WTC11 (cell line): ENCODE data around the gene C10orf90. TPM values are rescaled to one million over a fixed set of nuclear protein-coding genes. Genes with fewer than 3 reads are reported as not detected.

ENCODE experiments used
- ATAC-seq: fragments of 200-7000 bp; cut with Tn5 transposase; 2 replicates; pipeline ENCODE4 v1.10.0; 2021; ENCODE audit warnings: mild to moderate bottlenecking, moderate library complexity
- CTCF ChIA-PET: fragments of 300-600 bp; sonication (Branson Sonifier 250); formaldehyde crosslinking; loops from one replicate; lab custom pipeline; 2021; ENCODE audit warnings: antibody characterized with exemption; lab: Charles Lee
- POLR2A ChIA-PET: fragments of 350-600 bp; sonication (Branson Sonifier 250); formaldehyde crosslinking; loops from one replicate; lab custom pipeline; 2021; ENCODE audit warnings: antibody characterized with exemption; lab: Charles Lee
- DNase-seq: peaks from one replicate; pipeline ENCODE4 v3.0.0; 2021; ENCODE audit warnings: low spot score
- H3K27ac Mint-ChIP-seq: 2 replicates; pipeline ENCODE4 v1.8.0; 2021; ENCODE audit warnings: mixed read lengths
- H3K27me3 Mint-ChIP-seq: 2 replicates; pipeline ENCODE4 v1.8.0; 2021; ENCODE audit warnings: low read depth, mild to moderate bottlenecking, moderate library complexity, mixed read lengths
- H3K36me3 Mint-ChIP-seq: 2 replicates; pipeline ENCODE4 v1.8.0; 2021; ENCODE audit warnings: mixed read lengths
- H3K4me1 Mint-ChIP-seq: 2 replicates; pipeline ENCODE4 v1.8.0; 2022; ENCODE audit warnings: mixed read lengths
- H3K4me3 Mint-ChIP-seq: 2 replicates; pipeline ENCODE4 v1.8.0; 2021; ENCODE audit warnings: mild to moderate bottlenecking, moderate library complexity, mixed read lengths
- H3K9me3 Mint-ChIP-seq: 2 replicates; pipeline ENCODE4 v1.8.0; 2021; ENCODE audit warnings: mixed read lengths
- AR ChIP-seq: fragments of 250-450 bp; sonication (Bioruptor Pico); IDR thresholded peaks from 2 replicates; pipeline ENCODE4 v1.9.0; 2021; ENCODE audit warnings: mild to moderate bottlenecking
- ATF1 ChIP-seq: sonication (generic); formaldehyde crosslinking; IDR thresholded peaks from 2 replicates; pipeline ENCODE4 v1.8.1; 2023; ENCODE audit warnings: mild to moderate bottlenecking, moderate library complexity, missing genetic modification reagents
- CREB1 ChIP-seq: sonication (generic); formaldehyde crosslinking; IDR thresholded peaks from 2 replicates; pipeline ENCODE4 v1.8.0; 2023; ENCODE audit warnings: mild to moderate bottlenecking, missing genetic modification reagents
- CREM ChIP-seq: sonication (generic); formaldehyde crosslinking; IDR thresholded peaks from 2 replicates; pipeline ENCODE4 v1.8.1; 2022; ENCODE audit warnings: mild to moderate bottlenecking, missing genetic modification reagents, moderate library complexity
- E2F1 ChIP-seq: sonication (generic); formaldehyde crosslinking; IDR thresholded peaks from 2 replicates; pipeline ENCODE4 v1.8.0; 2022; ENCODE audit warnings: mild to moderate bottlenecking, missing genetic modification reagents
- ERG ChIP-seq: fragments of 250-450 bp; sonication (Bioruptor Pico); IDR thresholded peaks from 2 replicates; pipeline ENCODE4 v1.8.0; 2021; ENCODE audit warnings: mild to moderate bottlenecking
- MLX ChIP-seq: sonication (generic); formaldehyde crosslinking; IDR thresholded peaks from 2 replicates; pipeline ENCODE4 v1.8.1; 2023; ENCODE audit warnings: mild to moderate bottlenecking, missing genetic modification reagents, moderate library complexity
- NFYB ChIP-seq: sonication (generic); formaldehyde crosslinking; conservative IDR thresholded peaks from 2 replicates; pipeline ENCODE4 v1.8.0; 2022; ENCODE audit warnings: low read depth, missing genetic modification reagents
- NR2C2 ChIP-seq: sonication (generic); formaldehyde crosslinking; IDR thresholded peaks from 2 replicates; pipeline ENCODE4 v1.8.0; 2022; ENCODE audit warnings: mild to moderate bottlenecking, missing genetic modification reagents
- PRDM15 ChIP-seq: sonication (generic); formaldehyde crosslinking; IDR thresholded peaks from 2 replicates; pipeline ENCODE4 v1.8.0; 2022; ENCODE audit warnings: missing genetic modification reagents
- PREB ChIP-seq: sonication (generic); formaldehyde crosslinking; IDR thresholded peaks from 2 replicates; pipeline ENCODE4 v1.8.1; 2022; ENCODE audit warnings: mild to moderate bottlenecking, missing genetic modification reagents, moderate library complexity, borderline replicate concordance
- SMAD4 ChIP-seq: sonication (generic); formaldehyde crosslinking; IDR thresholded peaks from 2 replicates; pipeline ENCODE4 v1.8.0; 2022; ENCODE audit warnings: mild to moderate bottlenecking, missing genetic modification reagents
- SP1 ChIP-seq: sonication (generic); formaldehyde crosslinking; conservative IDR thresholded peaks from 2 replicates; pipeline ENCODE4 v1.8.1; 2022; ENCODE audit warnings: missing genetic modification reagents
- TEAD4 ChIP-seq: sonication (generic); formaldehyde crosslinking; IDR thresholded peaks from 2 replicates; pipeline ENCODE4 v1.8.0; 2022; ENCODE audit warnings: mild to moderate bottlenecking, missing genetic modification reagents
- ZMAT4 ChIP-seq: fragments of 250-450 bp; sonication (Bioruptor Pico); IDR thresholded peaks from 2 replicates; pipeline ENCODE4 v1.9.0; 2021; ENCODE audit warnings: mild to moderate bottlenecking
- ZNF219 ChIP-seq: sonication (generic); formaldehyde crosslinking; IDR thresholded peaks from 2 replicates; pipeline ENCODE4 v1.8.0; 2023; ENCODE audit warnings: missing genetic modification reagents, mild to moderate bottlenecking, borderline replicate concordance
- ZNF232 ChIP-seq: sonication (generic); formaldehyde crosslinking; IDR thresholded peaks from 2 replicates; pipeline ENCODE4 v1.8.0; 2022; ENCODE audit warnings: mild to moderate bottlenecking, missing genetic modification reagents
- ZNF263 ChIP-seq: sonication (generic); formaldehyde crosslinking; IDR thresholded peaks from 2 replicates; pipeline ENCODE4 v1.8.1; 2022; ENCODE audit warnings: low read depth, mild to moderate bottlenecking, moderate library complexity, missing genetic modification reagents
- ZNF416 ChIP-seq: fragments of 250-450 bp; sonication (Bioruptor Pico); IDR thresholded peaks from 2 replicates; pipeline ENCODE4 v1.9.0; 2021; ENCODE audit warnings: mild to moderate bottlenecking, inconsistent platforms
- ZNF671 ChIP-seq: fragments of 250-450 bp; sonication (Bioruptor Pico); IDR thresholded peaks from 2 replicates; pipeline ENCODE4 v1.8.0; 2021; ENCODE audit warnings: mild to moderate bottlenecking
- ZSCAN18 ChIP-seq: fragments of 250-450 bp; sonication (Bioruptor Pico); IDR thresholded peaks from 2 replicates; pipeline ENCODE4 v2.1.2; 2022; ENCODE audit warnings: mild to moderate bottlenecking, moderate library complexity
- total RNA-seq: library from RNA; stranded (reverse); gene quantifications from 3 replicates; pipeline ENCODE4 v1.2.3, GENCODE V29; 2021

Gene C10orf90
- total RNA-seq, 1 experiment from 2014 or later, result 0.85 TPM

- ATAC-seq, result no peak
Measured at GRCh38 chr10:126665207-126665606, 5.3 kb downstream of the C10orf90 start.

GRCh38 chr10:126663880-126664279, 6.6 kb downstream of the C10orf90 start:
- H3K27ac Mint-ChIP-seq, result no peak overlapping the region
- H3K4me3 Mint-ChIP-seq, result no peak overlapping the region
- H3K4me1 Mint-ChIP-seq, result no peaks in the 10 kb centered on the region
- no peak for TF ChIP-seq ERG
- TF ChIP-seq ZNF671 (CRISPR knock-in tag), result no peak
- no peak for TF ChIP-seq ZNF219 (CRISPR knock-in tag)
- TF ChIP-seq CREB1, result no peak
- no peak for TF ChIP-seq AR (CRISPR knock-in tag)
- no peak for TF ChIP-seq SP1 (CRISPR knock-in tag)
- no peak for TF ChIP-seq PREB (CRISPR knock-in tag)
- TF ChIP-seq ZMAT4 (CRISPR knock-in tag), result no peak
- ChIA-PET CTCF (no interaction called here), POLR2A (no interaction called here)
- H3K36me3 Mint-ChIP-seq, result no peaks in the 10 kb centered on the region
- H3K9me3 Mint-ChIP-seq, result no peaks in the 10 kb centered on the region
- no peak for DNase-seq
- H3K27me3 Mint-ChIP-seq, result peaks cover 4% of the 10 kb centered on the region; the same call in 1 of the 2 replicates
- ATAC-seq, result no peak

More at GRCh38 chr10:126665207-126665606, 5.3 kb downstream of the C10orf90 start:
- H3K4me1 Mint-ChIP-seq, result peaks cover 12% of the 10 kb centered on the region
- peaks cover 4% of the 10 kb centered on the region; the same call in 1 of the 2 replicates for H3K27me3 Mint-ChIP-seq
- H3K36me3 Mint-ChIP-seq, result no peaks in the 10 kb centered on the region
- no peak overlapping the region for H3K27ac Mint-ChIP-seq
- TF ChIP-seq SMAD4 (CRISPR knock-in tag) (no peak), ZNF232 (CRISPR knock-in tag) (no peak), ZNF416 (CRISPR knock-in tag) (no peak), PRDM15 (CRISPR knock-in tag) (no peak)
- POLR2A ChIA-PET, result interaction anchor here (0.5 kb wide), 1 partner anchor 472 kb away, joined by 10 read pairs; no protein-coding TSS in a partner anchor
- CTCF ChIA-PET, result no interaction called here
- H3K9me3 Mint-ChIP-seq, result no peaks in the 10 kb centered on the region
- DNase-seq, result no peak
- no peak overlapping the region for H3K4me3 Mint-ChIP-seq

GRCh38 chr10:126663328-126663727, 7.2 kb downstream of the C10orf90 start:
- peaks cover 4% of the 10 kb centered on the region; the same call in 1 of the 2 replicates for H3K27me3 Mint-ChIP-seq
- no peak overlapping the region for H3K4me3 Mint-ChIP-seq
- DNase-seq (no peak), ATAC-seq (no peak)
- no peaks in the 10 kb centered on the region for H3K9me3 Mint-ChIP-seq
- POLR2A ChIA-PET, result no interaction called here
- no peak overlapping the region for H3K27ac Mint-ChIP-seq
- no peaks in the 10 kb centered on the region for H3K4me1 Mint-ChIP-seq
- CTCF ChIA-PET, result no interaction called here
- no peaks in the 10 kb centered on the region for H3K36me3 Mint-ChIP-seq
- TF ChIP-seq ZSCAN18 (no peak), NFYB (CRISPR knock-in tag) (no peak), MLX (CRISPR knock-in tag) (no peak), TEAD4 (no peak), CREB1 (no peak), CREM (no peak), ATF1 (CRISPR knock-in tag) (no peak), NR2C2 (CRISPR knock-in tag) (no peak), ZNF263 (CRISPR knock-in tag) (no peak), E2F1 (CRISPR knock-in tag) (no peak)
